A673 (cell line): ENCODE data around the gene CORO7. TPM values are rescaled to one million over a fixed set of nuclear protein-coding genes. Genes with fewer than 3 reads are reported as not detected.

Source experiments
- BruUV-seq: library from RNA; stranded (reverse); fragments of 400-500 nt; replicated peaks from 2 replicates; lab custom pipeline; 2021; lab: Mats Ljungman, UMichigan
- CTCF ChIA-PET: fragments of 300-600 bp; sonication (Branson Sonifier 250); formaldehyde crosslinking; loops from one replicate; lab custom pipeline; 2022; ENCODE audit warnings: antibody characterized with exemption; lab: Charles Lee
- POLR2A ChIA-PET: fragments of 300-600 bp; sonication (Branson Sonifier 250); formaldehyde crosslinking; loops from one replicate; lab custom pipeline; 2022; ENCODE audit warnings: antibody characterized with exemption; ENCODE audit not compliant: low non-redundant PET; lab: Charles Lee
- DNase-seq: peaks from one replicate; pipeline ENCODE4 v3.0.0-alpha.2; 2015; ENCODE audit warnings: low spot score
- H3K27ac ChIP-seq: fragments of 200-600 bp; sonication (generic); 2 replicates; pipeline ENCODE4 v1.5.1; 2016; ENCODE audit warnings: mixed run types, low read depth, mild to moderate bottlenecking, mixed read lengths, antibody characterized with exemption, low read length; ENCODE audit not compliant: poor library complexity, severe bottlenecking
- H3K27me3 ChIP-seq: fragments of 200-600 bp; sonication (generic); replicated peaks from 2 replicates; pipeline ENCODE4 v1.6.1; 2017; ENCODE audit warnings: mixed run types, low read depth, mild to moderate bottlenecking, mixed read lengths, antibody characterized with exemption, low read length; ENCODE audit not compliant: insufficient read depth, poor library complexity
- H3K36me3 ChIP-seq: fragments of 200-600 bp; sonication (generic); 2 replicates; pipeline ENCODE4 v1.6.1; 2016; ENCODE audit warnings: mixed run types, mild to moderate bottlenecking, mixed read lengths, antibody characterized with exemption, low read length; ENCODE audit not compliant: insufficient read depth, poor library complexity, severe bottlenecking
- H3K4me1 ChIP-seq: fragments of 200-600 bp; sonication (generic); 2 replicates; pipeline ENCODE4 v1.6.1; 2017; ENCODE audit warnings: mixed run types, mild to moderate bottlenecking, mixed read lengths, antibody characterized with exemption, low read length; ENCODE audit not compliant: insufficient read depth, poor library complexity, severe bottlenecking
- H3K4me3 ChIP-seq: fragments of 200-600 bp; sonication (generic); 2 replicates; pipeline ENCODE4 v1.5.1; 2016; ENCODE audit warnings: low read depth, mixed run types, mild to moderate bottlenecking, mixed read lengths, low read length; ENCODE audit not compliant: poor library complexity, severe bottlenecking
- H3K9me3 ChIP-seq: fragments of 200-600 bp; sonication (generic); 2 replicates; pipeline ENCODE4 v1.6.1; 2016; ENCODE audit warnings: mixed run types, low read depth, mild to moderate bottlenecking, mixed read lengths, antibody characterized with exemption, low read length; ENCODE audit not compliant: poor library complexity, severe bottlenecking
- EZH2 ChIP-seq: fragments of 200-600 bp; sonication (generic); IDR thresholded peaks from 2 replicates; pipeline ENCODE4 v1.6.1; 2017; ENCODE audit warnings: borderline replicate concordance, low read depth, mild to moderate bottlenecking, mixed read lengths, antibody characterized with exemption, low read length; ENCODE audit not compliant: poor library complexity, severe bottlenecking
- intact Hi-C: fragments of 100-400 bp; cut with micrococcal nuclease; formaldehyde crosslinking; loops from one replicate; pipeline ENCODE4 v1.10.0; 2022; ENCODE audit not compliant: unreplicated experiment
- total RNA-seq: library from RNA; stranded (reverse); gene quantifications from 2 replicates; pipeline ENCODE4 v1.2.3, GENCODE V29; 2021
- TF ChIP-seq, protein P1 (sequence below): fragments of 300-800, 200-600 bp; sonication (generic); conservative IDR thresholded peaks from 2 replicates; pipeline ENCODE4 v1.5.1; 2017; ENCODE audit warnings: low read depth, mild to moderate bottlenecking, antibody characterized with exemption, low read length, moderate library complexity, mixed read lengths

CORO7 gene
- total RNA-seq, 1 experiment from 2014 or later = 24.4 TPM

DNA sequence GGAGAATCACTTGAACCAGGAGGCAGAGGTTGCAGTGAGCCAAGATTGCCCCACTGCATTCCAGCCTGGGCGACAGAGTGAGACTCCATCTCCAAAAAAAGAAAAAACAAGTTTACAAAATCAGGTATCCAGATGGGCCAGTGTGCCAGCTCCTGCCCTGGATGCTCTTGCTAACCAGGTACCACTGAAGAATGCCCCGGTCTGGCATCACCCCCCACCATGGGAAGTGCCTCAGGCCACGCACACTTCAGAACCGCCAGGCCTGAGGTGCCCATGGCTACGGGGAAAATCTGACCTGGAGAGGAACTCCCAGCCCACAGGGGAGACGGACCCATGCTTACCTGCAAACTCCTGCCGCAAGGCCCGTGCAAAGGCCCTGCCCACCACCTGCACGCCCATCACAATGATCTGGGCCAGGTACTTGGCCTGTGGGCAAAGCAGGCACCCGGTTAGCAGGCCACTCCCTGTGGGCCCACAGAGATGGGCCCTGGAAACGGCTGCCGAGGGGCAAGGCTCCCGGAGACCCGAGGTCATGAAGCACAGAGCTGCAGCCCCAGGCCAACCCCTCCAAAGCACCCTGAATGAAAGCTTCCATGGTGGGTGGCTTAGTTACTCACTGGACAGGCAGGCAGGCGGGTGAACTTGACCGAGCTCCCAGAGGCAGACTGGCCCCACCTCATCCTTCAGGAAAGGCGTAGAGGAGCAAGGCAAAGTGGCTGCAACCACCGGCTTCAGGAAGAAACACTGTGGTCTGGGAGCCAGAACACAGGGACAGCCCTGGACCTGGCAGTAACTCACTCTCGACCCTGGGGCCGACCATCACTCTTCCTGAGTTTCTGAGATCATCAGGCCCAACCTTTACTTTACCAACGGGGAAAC, 73.3 kb downstream of the CORO7 start:
- no peak for TF ChIP-seq EZH2
- TF ChIP-seq, protein P1, sequence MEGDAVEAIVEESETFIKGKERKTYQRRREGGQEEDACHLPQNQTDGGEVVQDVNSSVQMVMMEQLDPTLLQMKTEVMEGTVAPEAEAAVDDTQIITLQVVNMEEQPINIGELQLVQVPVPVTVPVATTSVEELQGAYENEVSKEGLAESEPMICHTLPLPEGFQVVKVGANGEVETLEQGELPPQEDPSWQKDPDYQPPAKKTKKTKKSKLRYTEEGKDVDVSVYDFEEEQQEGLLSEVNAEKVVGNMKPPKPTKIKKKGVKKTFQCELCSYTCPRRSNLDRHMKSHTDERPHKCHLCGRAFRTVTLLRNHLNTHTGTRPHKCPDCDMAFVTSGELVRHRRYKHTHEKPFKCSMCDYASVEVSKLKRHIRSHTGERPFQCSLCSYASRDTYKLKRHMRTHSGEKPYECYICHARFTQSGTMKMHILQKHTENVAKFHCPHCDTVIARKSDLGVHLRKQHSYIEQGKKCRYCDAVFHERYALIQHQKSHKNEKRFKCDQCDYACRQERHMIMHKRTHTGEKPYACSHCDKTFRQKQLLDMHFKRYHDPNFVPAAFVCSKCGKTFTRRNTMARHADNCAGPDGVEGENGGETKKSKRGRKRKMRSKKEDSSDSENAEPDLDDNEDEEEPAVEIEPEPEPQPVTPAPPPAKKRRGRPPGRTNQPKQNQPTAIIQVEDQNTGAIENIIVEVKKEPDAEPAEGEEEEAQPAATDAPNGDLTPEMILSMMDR = no peak
- no TSS peak for BruUV-seq
- DNase-seq = no peak
- H3K4me3 ChIP-seq = no peak overlapping the region
- ChIA-PET POLR2A (interaction anchor here (0.7 kb wide), 1 partner anchor 32 kb away, joined by 3 read pairs; no protein-coding TSS in a partner anchor), CTCF (no interaction called here)
- peaks cover 26% of the 10 kb centered on the region for H3K36me3 ChIP-seq
- no peak overlapping the region for H3K27ac ChIP-seq
- H3K9me3 ChIP-seq = no peaks in the 10 kb centered on the region
- no peaks in the 10 kb centered on the region for H3K27me3 ChIP-seq
- peaks cover 23% of the 10 kb centered on the region for H3K4me1 ChIP-seq
- intact Hi-C loops = no loop called here

DNA sequence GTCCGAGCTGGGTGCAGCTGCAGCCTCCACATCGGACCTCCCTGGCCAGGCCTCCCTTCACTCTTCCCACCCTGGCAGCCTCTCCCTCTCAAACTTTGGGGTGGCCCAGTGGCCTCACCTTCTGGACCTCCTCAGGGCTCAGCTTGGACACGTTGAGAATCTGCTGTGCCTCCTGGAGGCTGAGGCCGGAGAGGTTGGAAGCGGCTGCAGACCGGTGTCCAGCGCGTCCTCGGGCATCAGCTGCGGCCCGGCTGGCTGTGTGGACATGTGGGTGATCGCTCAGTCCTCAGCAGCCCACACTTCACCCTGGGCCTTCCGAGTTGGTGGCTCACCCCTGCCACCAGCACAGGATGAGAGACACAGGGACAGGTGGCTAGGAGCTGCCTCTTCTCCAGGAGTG, 75.1 kb downstream of the CORO7 start:
- Histone ChIP-seq H3K4me3 (no peak overlapping the region), H3K36me3 (peaks cover 30% of the 10 kb centered on the region), H3K9me3 (no peaks in the 10 kb centered on the region), H3K27ac (peak overlapping the region; percentile 45), H3K27me3 (no peaks in the 10 kb centered on the region), H3K4me1 (peaks cover 23% of the 10 kb centered on the region)
- ChIA-PET POLR2A (no interaction called here), CTCF (interaction anchor here (0.5 to 1.4 kb wide), 3 partner anchors 57 to 215 kb away, joined by 3 to 8 read pairs (median 6); no protein-coding TSS in a partner anchor)
- no peak for TF ChIP-seq EZH2
- TF ChIP-seq, protein P1 = no peak
- BruUV-seq = no TSS peak
- DNase-seq = no peak
- intact Hi-C loops = no loop called here

DNA sequence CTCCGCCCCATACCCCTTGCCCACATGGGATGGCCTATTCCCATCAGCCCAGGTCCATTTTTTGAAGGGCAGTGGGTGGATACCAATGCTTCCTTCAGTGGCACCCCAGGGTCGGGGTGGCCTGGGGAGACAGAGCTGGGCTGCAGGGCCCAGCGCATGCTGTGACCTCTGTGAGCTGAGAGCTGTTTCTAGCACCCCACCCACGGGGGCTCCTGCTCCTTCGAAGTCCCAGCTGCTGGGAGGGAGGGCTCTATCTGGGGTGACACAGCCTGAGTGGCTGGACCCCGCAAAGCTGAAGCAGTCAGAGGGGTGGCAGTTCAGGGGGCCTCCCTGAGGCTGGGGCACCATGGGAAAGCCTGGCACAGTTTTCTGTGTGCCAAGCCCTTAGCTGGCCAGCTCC, 76.0 kb downstream of the CORO7 start:
- peak overlapping the region; percentile 45 for H3K27ac ChIP-seq
- intact Hi-C loops = no loop called here
- ChIA-PET CTCF (interaction anchor here (0.8 to 1.4 kb wide), 3 partner anchors 11 to 62 kb away, joined by 3 to 15 read pairs (median 6); partner anchors contain the start of gene PAM16), POLR2A (interaction anchor here (0.6 kb wide), 1 partner anchor 242 kb away, joined by 10 read pairs; no protein-coding TSS in a partner anchor)
- BruUV-seq = no TSS peak
- no peaks in the 10 kb centered on the region for H3K9me3 ChIP-seq
- DNase-seq = no peak
- peaks cover 30% of the 10 kb centered on the region for H3K36me3 ChIP-seq
- H3K27me3 ChIP-seq = no peaks in the 10 kb centered on the region
- TF ChIP-seq EZH2 = no peak
- TF ChIP-seq, protein P1 = no peak
- H3K4me3 ChIP-seq = no peak overlapping the region
- H3K4me1 ChIP-seq = peaks cover 23% of the 10 kb centered on the region
